Hypothalamus (tissue), 51 donors: Measurements from ENCODE around the gene OBSL1.

Experiments used
- DNase-seq, 51 donors: peaks; one replicate each; lab custom pipeline; 2025; lab: John Stamatoyannopoulos, UW

The OBSL1 gene

GRCh38 chr2:219597552-219598307, 26.4 kb upstream of the OBSL1 start, which contains the start of gene STK11IP:
STK11IP (plus strand) TSS chr2:219597857; CDS start chr2:219598120, 263 bp downstream.
- peak; percentile 79 to 99 (median 94) for DNase-seq

- no peak for DNase-seq
These were observed 25.7 kb upstream of the OBSL1 start for GRCh38 chr2:219596954-219597551.

- no peak for DNase-seq
These were observed 23.9 kb upstream of the OBSL1 start for GRCh38 chr2:219595256-219595655.

- no peak for DNase-seq
These were observed 21.8 kb upstream of the OBSL1 start for GRCh38 chr2:219593154-219593553.

GRCh38 chr2:219592736-219593135, 21.4 kb upstream of the OBSL1 start:
- DNase-seq: no peak

GRCh38 chr2:219591091-219591490, 19.8 kb upstream of the OBSL1 start:
- no peak for DNase-seq

- no peak for DNase-seq
These were observed 10.0 kb upstream of the OBSL1 start for GRCh38 chr2:219581346-219581745.

- no peak for DNase-seq
These were observed 7.7 kb upstream of the OBSL1 start for GRCh38 chr2:219578811-219579613.

GRCh38 chr2:219576505-219577388, 5.4 kb upstream of the OBSL1 start:
- peak in 19 of 51 donors; percentile 4 to 50 (median 28) for DNase-seq

GRCh38 chr2:219575566-219576504, 4.5 kb upstream of the OBSL1 start:
- DNase-seq: no peak

GRCh38 chr2:219574484-219575311, 3.4 kb upstream of the OBSL1 start:
- no peak for DNase-seq

- DNase-seq: no peak
These were observed 1.8 kb upstream of the OBSL1 start for GRCh38 chr2:219573166-219573565.

GRCh38 chr2:219572237-219573001, 1.1 kb upstream of the OBSL1 start, which contains the start of gene INHA:
INHA (plus strand) TSS chr2:219572310; CDS start chr2:219572375, 65 bp downstream.
- no peak for DNase-seq

GRCh38 chr2:219570924-219571310, 422 bp downstream of the OBSL1 start:
- DNase-seq: peak in 3 of 51 donors; percentile 35 to 45 (median 39)

- peak in 12 of 51 donors; percentile 11 to 45 (median 20) for DNase-seq
These were observed 980 bp downstream of the OBSL1 start for GRCh38 chr2:219570194-219570923.

- no peak for DNase-seq
These were observed 1.7 kb downstream of the OBSL1 start for GRCh38 chr2:219569635-219570034.

GRCh38 chr2:219569041-219569440, 2.3 kb downstream of the OBSL1 start:
- no peak for DNase-seq
